Measurements from ENCODE around the gene SLIT3.

Gene SLIT3

GRCh38 chr5:168858994-168859393 is 441.9 kb downstream of the SLIT3 start:
- Mint-ChIP-seq H3K27me3 (peaks cover 1% of the 10 kb centered on the region), H3K36me3 (no peaks in the 10 kb centered on the region), H3K9me3 (peaks cover 4% of the 10 kb centered on the region), H3K4me3 (no peak overlapping the region), H3K27ac (no peak overlapping the region), H3K4me1 (no peaks in the 10 kb centered on the region)

- H3K27ac Mint-ChIP-seq = no peak overlapping the region
- H3K9me3 Mint-ChIP-seq = peaks cover 1% of the 10 kb centered on the region
- no peaks in the 10 kb centered on the region for H3K4me1 Mint-ChIP-seq
- H3K4me3 Mint-ChIP-seq = no peak overlapping the region
- H3K36me3 Mint-ChIP-seq = no peaks in the 10 kb centered on the region
- H3K27me3 Mint-ChIP-seq = peaks cover 1% of the 10 kb centered on the region
These were observed 442.6 kb downstream of the SLIT3 start for GRCh38 chr5:168858371-168858770.

- Mint-ChIP-seq H3K27me3 (peaks cover 12% of the 10 kb centered on the region), H3K9me3 (no peaks in the 10 kb centered on the region), H3K36me3 (no peaks in the 10 kb centered on the region), H3K4me1 (peaks cover 6% of the 10 kb centered on the region), H3K4me3 (no peak overlapping the region), H3K27ac (no peak overlapping the region)
These were observed 447.0 kb downstream of the SLIT3 start for GRCh38 chr5:168853972-168854371.

GRCh38 chr5:168852329-168852728 is 448.6 kb downstream of the SLIT3 start:
- no peak overlapping the region for H3K27ac Mint-ChIP-seq
- H3K4me1 Mint-ChIP-seq = peaks cover 6% of the 10 kb centered on the region
- peaks cover 13% of the 10 kb centered on the region for H3K27me3 Mint-ChIP-seq
- H3K36me3 Mint-ChIP-seq = no peaks in the 10 kb centered on the region
- H3K9me3 Mint-ChIP-seq = no peaks in the 10 kb centered on the region
- no peak overlapping the region for H3K4me3 Mint-ChIP-seq

GRCh38 chr5:168851902-168852321 is 449.0 kb downstream of the SLIT3 start:
- Mint-ChIP-seq H3K4me3 (no peak overlapping the region), H3K9me3 (no peaks in the 10 kb centered on the region), H3K4me1 (peaks cover 6% of the 10 kb centered on the region), H3K36me3 (no peaks in the 10 kb centered on the region), H3K27me3 (peaks cover 13% of the 10 kb centered on the region), H3K27ac (no peak overlapping the region)

GRCh38 chr5:168850683-168851082 is 450.3 kb downstream of the SLIT3 start:
- Mint-ChIP-seq H3K9me3 (no peaks in the 10 kb centered on the region), H3K4me3 (no peak overlapping the region), H3K27me3 (peaks cover 13% of the 10 kb centered on the region), H3K4me1 (peaks cover 6% of the 10 kb centered on the region), H3K27ac (no peak overlapping the region), H3K36me3 (no peaks in the 10 kb centered on the region)

- no peak overlapping the region for H3K27ac Mint-ChIP-seq
- H3K27me3 Mint-ChIP-seq = peaks cover 15% of the 10 kb centered on the region
- no peak overlapping the region for H3K4me3 Mint-ChIP-seq
- H3K36me3 Mint-ChIP-seq = no peaks in the 10 kb centered on the region
- H3K9me3 Mint-ChIP-seq = no peaks in the 10 kb centered on the region
- peaks cover 6% of the 10 kb centered on the region for H3K4me1 Mint-ChIP-seq
These were observed 452.4 kb downstream of the SLIT3 start for GRCh38 chr5:168848569-168848968.

GRCh38 chr5:168847511-168848073 is 453.3 kb downstream of the SLIT3 start:
- H3K27ac Mint-ChIP-seq = no peak overlapping the region
- no peaks in the 10 kb centered on the region for H3K36me3 Mint-ChIP-seq
- peaks cover 6% of the 10 kb centered on the region for H3K4me1 Mint-ChIP-seq
- no peaks in the 10 kb centered on the region for H3K9me3 Mint-ChIP-seq
- peaks cover 12% of the 10 kb centered on the region for H3K27me3 Mint-ChIP-seq
- H3K4me3 Mint-ChIP-seq = no peak overlapping the region

- H3K4me3 Mint-ChIP-seq = no peak overlapping the region
- H3K36me3 Mint-ChIP-seq = no peaks in the 10 kb centered on the region
- peaks cover 7% of the 10 kb centered on the region for H3K27me3 Mint-ChIP-seq
- H3K4me1 Mint-ChIP-seq = no peaks in the 10 kb centered on the region
- no peaks in the 10 kb centered on the region for H3K9me3 Mint-ChIP-seq
- H3K27ac Mint-ChIP-seq = no peak overlapping the region
These were observed 456.0 kb downstream of the SLIT3 start for GRCh38 chr5:168844922-168845296.

GRCh38 chr5:168844016-168844921 is 456.7 kb downstream of the SLIT3 start:
- no peaks in the 10 kb centered on the region for H3K36me3 Mint-ChIP-seq
- H3K4me3 Mint-ChIP-seq = no peak overlapping the region
- H3K9me3 Mint-ChIP-seq = no peaks in the 10 kb centered on the region
- H3K27me3 Mint-ChIP-seq = peaks cover 7% of the 10 kb centered on the region
- no peaks in the 10 kb centered on the region for H3K4me1 Mint-ChIP-seq
- H3K27ac Mint-ChIP-seq = no peak overlapping the region

GRCh38 chr5:168843277-168844015 is 457.5 kb downstream of the SLIT3 start:
- no peaks in the 10 kb centered on the region for H3K36me3 Mint-ChIP-seq
- H3K4me1 Mint-ChIP-seq = no peaks in the 10 kb centered on the region
- H3K4me3 Mint-ChIP-seq = no peak overlapping the region
- H3K9me3 Mint-ChIP-seq = no peaks in the 10 kb centered on the region
- peaks cover 7% of the 10 kb centered on the region for H3K27me3 Mint-ChIP-seq
- H3K27ac Mint-ChIP-seq = no peak overlapping the region

GRCh38 chr5:168842571-168843205 is 458.3 kb downstream of the SLIT3 start:
- Mint-ChIP-seq H3K4me3 (no peak overlapping the region), H3K36me3 (no peaks in the 10 kb centered on the region), H3K27ac (no peak overlapping the region), H3K9me3 (no peaks in the 10 kb centered on the region), H3K27me3 (peaks cover 7% of the 10 kb centered on the region), H3K4me1 (no peaks in the 10 kb centered on the region)

- Mint-ChIP-seq H3K27me3 (peaks cover 6% of the 10 kb centered on the region), H3K4me3 (no peak overlapping the region), H3K4me1 (no peaks in the 10 kb centered on the region), H3K9me3 (no peaks in the 10 kb centered on the region), H3K36me3 (no peaks in the 10 kb centered on the region), H3K27ac (no peak overlapping the region)
These were observed 463.1 kb downstream of the SLIT3 start for GRCh38 chr5:168837852-168838251.

GRCh38 chr5:168836603-168837231 is 464.2 kb downstream of the SLIT3 start:
- Mint-ChIP-seq H3K36me3 (no peaks in the 10 kb centered on the region), H3K4me1 (no peaks in the 10 kb centered on the region), H3K27ac (peak overlapping the region; percentile 46), H3K4me3 (no peak overlapping the region), H3K27me3 (peaks cover 3% of the 10 kb centered on the region), H3K9me3 (no peaks in the 10 kb centered on the region)

- H3K4me3 Mint-ChIP-seq = no peak overlapping the region
- H3K27me3 Mint-ChIP-seq = peaks cover 4% of the 10 kb centered on the region
- H3K4me1 Mint-ChIP-seq = no peaks in the 10 kb centered on the region
- no peaks in the 10 kb centered on the region for H3K9me3 Mint-ChIP-seq
- H3K27ac Mint-ChIP-seq = no peak overlapping the region
- no peaks in the 10 kb centered on the region for H3K36me3 Mint-ChIP-seq
These were observed 467.0 kb downstream of the SLIT3 start for GRCh38 chr5:168833936-168834335.
